Thyroid gland (tissue), 4 donors: Measurements from ENCODE around the gene CD96. TPM values are rescaled to one million over a fixed set of nuclear protein-coding genes. Genes with fewer than 3 reads are reported as not detected.

Experiments
- DNase-seq, 2 donors: peaks; one replicate each; pipeline ENCODE4 v3.0.0-alpha.2; 2019
- H3K27ac ChIP-seq, 3 donors: fragments of 200-600 bp; sonication (generic); 1 replicate in 2 of 3; 2 replicates in 1 of 3; pipeline ENCODE4 v1.5.1; 2016 to 2019; ENCODE audit warnings: mild to moderate bottlenecking in 1 of 3, moderate library complexity in 1 of 3
- H3K27me3 ChIP-seq: fragments of 200-600 bp; sonication (generic); one replicate; pipeline ENCODE4 v1.5.1; 2019
- H3K36me3 ChIP-seq, 2 donors: fragments of 200-600 bp; sonication (generic); one replicate each; pipeline ENCODE4 v1.5.1; 2016 to 2019
- H3K4me1 ChIP-seq, 2 donors: fragments of 200-600 bp; sonication (generic); one replicate each; pipeline ENCODE4 v1.5.1; 2017 to 2019
- H3K4me3 ChIP-seq, 3 donors: fragments of 200-600 bp; sonication (generic); replicated peaks in 1 of 3; 1 replicate in 2 of 3; 2 replicates in 1 of 3; pipeline ENCODE4 v1.5.1; 2016; ENCODE audit warnings: mild to moderate bottlenecking in 1 of 3
- H3K9me3 ChIP-seq: fragments of 200-600 bp; sonication (generic); one replicate; pipeline ENCODE4 v1.5.1; 2017
- CTCF ChIP-seq, 6 experiments: fragments of 200-600 bp in 3 of 6; fragments of 450-650 bp in 3 of 6; sonication (generic) in 3 of 6; IDR thresholded peaks; one replicate each; pipeline ENCODE4 v1.5.1; 2016 to 2019; ENCODE audit warnings: antibody characterized with exemption in 6 of 6, mild to moderate bottlenecking in 2 of 6, inconsistent platforms in 1 of 6, moderate library complexity in 1 of 6
- POLR2A ChIP-seq, 2 donors: fragments of 450-650 bp; IDR thresholded peaks; one replicate each; pipeline ENCODE4 v1.6.1; 2017; ENCODE audit warnings: antibody characterized with exemption in 2 of 2, mild to moderate bottlenecking in 2 of 2, moderate library complexity in 1 of 2
- WGBS, 2 donors: methylation state at CpG; one replicate each; pipeline ENCODE4 v1.1.5; 2017; 5-methylcytosine and 5-hydroxymethylcytosine counted together
- intact Hi-C: fragments of 100-400 bp; cut with DNase I; formaldehyde crosslinking; loops from one replicate; pipeline ENCODE4 v1.15.1; 2023
- total RNA-seq, 4 donors: library from RNA; depleted of rRNA; stranded (reverse); fragments of >200 nt; gene quantifications; one replicate each; pipeline ENCODE4 v1.2.3, GENCODE V29; 2016

Gene CD96
- total RNA-seq, 4 donors from 2014 or later, result 2.8 to 4.6 (median 3.7) TPM

GRCh38 chr3:111700054-111700453 is 158.1 kb downstream of the CD96 start:
- Histone ChIP-seq H3K4me3 (no peak overlapping the region), H3K36me3 (no peaks in the 10 kb centered on the region), H3K27ac (no peak overlapping the region), H3K4me1 (no peaks in the 10 kb centered on the region), H3K27me3 (no peaks in the 10 kb centered on the region), H3K9me3 (no peaks in the 10 kb centered on the region)
- intact Hi-C loops, result no loop called here
- 76% methylated on average over 3 of the region's 3 CpGs for WGBS, 2 donors
- no peak for DNase-seq
- no peak for TF ChIP-seq CTCF (IDR thresholded peaks at IDR 0.05)
- TF ChIP-seq POLR2A (IDR thresholded peaks at IDR 0.05), result no peak

DNA sequence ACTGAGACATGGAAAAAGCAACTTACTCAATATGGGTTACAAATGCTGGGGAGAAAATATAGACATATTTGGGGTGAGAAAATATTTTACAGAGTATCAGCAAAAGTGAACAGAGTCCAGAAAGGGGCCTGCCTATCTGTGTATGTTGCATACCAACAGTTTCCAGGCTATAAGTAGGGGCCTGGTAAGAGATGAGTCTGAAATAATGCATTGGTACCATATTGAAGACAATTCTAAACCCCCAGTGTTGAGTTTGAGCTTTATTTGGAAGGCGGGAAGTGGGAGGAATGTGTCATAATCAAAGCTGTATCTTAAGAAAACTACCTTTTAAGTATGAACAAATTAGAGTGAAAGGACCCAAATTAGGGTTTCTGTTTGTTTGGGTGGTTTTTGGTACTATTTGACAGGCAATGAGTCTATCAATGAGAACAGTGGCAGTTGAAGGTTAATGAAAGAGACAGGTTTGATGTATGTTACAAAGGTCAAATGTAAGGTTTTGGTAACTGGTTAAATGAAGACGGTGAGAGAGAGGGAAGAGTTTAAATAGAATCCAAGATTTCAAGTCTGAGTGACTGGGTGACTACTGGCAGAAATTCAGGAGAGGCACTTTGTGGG is 159.4 kb downstream of the CD96 start:
- intact Hi-C loops, result no loop called here
- DNase-seq, result no peak
- H3K27ac ChIP-seq, result no peak overlapping the region
- no peak for TF ChIP-seq POLR2A (IDR thresholded peaks at IDR 0.05)
- no peak for TF ChIP-seq CTCF (IDR thresholded peaks at IDR 0.05)
- no peaks in the 10 kb centered on the region for H3K4me1 ChIP-seq
- WGBS, 2 donors, result 70 to 77% methylated on average over 2 of the region's 2 CpGs
- H3K9me3 ChIP-seq, result no peaks in the 10 kb centered on the region
- no peaks in the 10 kb centered on the region for H3K36me3 ChIP-seq
- H3K27me3 ChIP-seq, result no peaks in the 10 kb centered on the region
- no peak overlapping the region for H3K4me3 ChIP-seq

Other genes with a start within 250 kb of the CD96 start
- gene ZBED2, start 53.1 kb downstream of the CD96 start, total RNA-seq, result 100 to 1,000 TPM in 2 of 4 donors, 10 to 100 TPM in 2; 31.1 to 163 (median 88.9) TPM
- 1 to 10 TPM; 2.1 to 4.7 (median 2.5) TPM for gene PLCXD2, start 132.5 kb downstream of the CD96 start, total RNA-seq